ENCODE data around the gene BMPER.

Gene BMPER

DNA sequence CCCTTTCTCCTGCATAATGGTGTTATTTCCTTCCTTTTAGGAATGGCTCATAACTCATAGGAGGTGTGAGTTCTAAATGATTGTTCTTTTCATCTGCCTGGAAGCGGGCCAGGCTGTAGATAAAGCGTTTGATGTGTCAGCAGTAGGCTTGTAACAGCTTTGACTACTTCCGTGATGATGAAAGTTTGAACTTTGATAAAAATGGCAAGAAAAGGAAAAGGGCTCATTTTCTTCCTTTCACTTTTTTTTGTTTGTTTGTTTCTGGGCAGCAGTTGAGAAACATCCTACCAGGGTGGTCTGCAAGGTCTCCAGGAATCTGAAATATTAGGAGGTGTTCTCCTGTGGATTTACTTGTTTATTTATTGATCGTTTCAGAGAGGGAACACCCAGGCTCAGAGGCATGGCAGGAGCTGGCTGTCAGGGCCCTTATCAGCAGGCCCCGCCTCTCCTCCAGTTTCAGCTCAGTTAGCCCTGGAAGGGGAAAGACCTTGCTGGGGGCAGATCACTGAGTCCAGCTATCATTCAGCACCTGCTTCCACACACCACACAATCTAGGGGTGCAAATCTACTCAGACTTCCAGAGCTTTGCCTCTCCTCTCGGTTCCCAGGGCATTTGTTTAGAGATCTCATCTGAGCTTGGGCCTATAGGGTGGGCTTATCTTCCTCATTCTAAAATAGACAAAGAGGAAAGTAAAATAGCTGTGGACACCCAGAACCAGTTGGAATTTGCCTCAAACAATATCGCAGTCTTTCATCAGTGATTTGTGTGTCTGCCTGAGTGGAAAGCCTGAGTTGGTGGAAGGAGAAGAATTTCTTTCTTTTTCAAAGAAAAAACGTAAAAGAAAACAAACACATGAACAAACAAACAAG lies 130.9 kb downstream of the BMPER start:
- in situ Hi-C loops (cut with HindIII; ENCODE audit: low sequenced_read_pairs): no loop called here
- DNase-seq (ENCODE audit: low read depth): no peak
- no peak overlapping the region for H3K4me3 ChIP-seq (ENCODE audit: low read depth, low read length)
- TF ChIP-seq, protein P1, sequence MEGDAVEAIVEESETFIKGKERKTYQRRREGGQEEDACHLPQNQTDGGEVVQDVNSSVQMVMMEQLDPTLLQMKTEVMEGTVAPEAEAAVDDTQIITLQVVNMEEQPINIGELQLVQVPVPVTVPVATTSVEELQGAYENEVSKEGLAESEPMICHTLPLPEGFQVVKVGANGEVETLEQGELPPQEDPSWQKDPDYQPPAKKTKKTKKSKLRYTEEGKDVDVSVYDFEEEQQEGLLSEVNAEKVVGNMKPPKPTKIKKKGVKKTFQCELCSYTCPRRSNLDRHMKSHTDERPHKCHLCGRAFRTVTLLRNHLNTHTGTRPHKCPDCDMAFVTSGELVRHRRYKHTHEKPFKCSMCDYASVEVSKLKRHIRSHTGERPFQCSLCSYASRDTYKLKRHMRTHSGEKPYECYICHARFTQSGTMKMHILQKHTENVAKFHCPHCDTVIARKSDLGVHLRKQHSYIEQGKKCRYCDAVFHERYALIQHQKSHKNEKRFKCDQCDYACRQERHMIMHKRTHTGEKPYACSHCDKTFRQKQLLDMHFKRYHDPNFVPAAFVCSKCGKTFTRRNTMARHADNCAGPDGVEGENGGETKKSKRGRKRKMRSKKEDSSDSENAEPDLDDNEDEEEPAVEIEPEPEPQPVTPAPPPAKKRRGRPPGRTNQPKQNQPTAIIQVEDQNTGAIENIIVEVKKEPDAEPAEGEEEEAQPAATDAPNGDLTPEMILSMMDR (IDR thresholded peaks at IDR 0.05; ENCODE audit: low read depth, low read length, missing control alignments): no peak

DNA sequence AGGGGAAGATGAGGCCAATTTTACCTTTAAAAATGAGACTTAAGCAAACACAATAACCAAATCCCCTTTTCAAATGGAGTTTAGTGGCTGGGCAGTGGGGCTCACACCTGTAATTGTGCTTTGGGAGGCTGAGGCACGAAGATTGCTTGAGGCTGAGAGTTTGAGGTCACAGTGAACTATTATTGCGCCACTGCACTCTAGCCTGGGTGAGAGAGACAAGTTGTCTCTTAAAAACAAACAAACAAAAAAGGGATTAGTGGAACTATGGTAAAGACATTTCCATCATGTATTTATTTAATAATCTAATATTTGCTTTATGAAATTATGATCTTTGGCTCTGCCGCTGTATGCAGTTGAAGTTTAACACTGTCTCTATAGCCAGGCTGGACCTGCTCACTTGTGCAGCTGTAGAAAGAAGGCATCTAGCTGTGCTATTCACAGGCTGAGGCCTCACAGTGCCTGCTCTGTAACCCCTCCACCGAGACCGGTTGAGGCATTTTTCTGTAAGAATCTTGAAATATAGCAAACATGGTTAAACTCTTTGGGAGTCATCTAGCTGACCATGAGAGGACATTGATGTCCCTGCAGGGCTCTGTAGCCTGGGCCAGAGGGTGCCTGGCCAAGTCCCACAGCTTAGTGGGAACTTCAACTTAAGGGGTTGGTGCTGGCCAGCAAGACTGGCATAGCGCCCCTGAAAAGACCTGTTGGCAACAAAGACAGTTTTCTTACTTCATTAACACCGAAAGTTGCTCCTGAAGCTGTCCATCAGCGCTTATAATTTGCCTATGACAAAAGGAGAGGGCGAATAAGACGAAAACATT lies 131.8 kb downstream of the BMPER start:
- TF ChIP-seq, protein P1 (IDR thresholded peaks at IDR 0.05; ENCODE audit: low read depth, low read length, missing control alignments): no peak
- H3K4me3 ChIP-seq (ENCODE audit: low read depth, low read length): no peak overlapping the region
- in situ Hi-C loops (cut with HindIII; ENCODE audit: low sequenced_read_pairs): no loop called here
- no peak for DNase-seq (ENCODE audit: low read depth)

DNA sequence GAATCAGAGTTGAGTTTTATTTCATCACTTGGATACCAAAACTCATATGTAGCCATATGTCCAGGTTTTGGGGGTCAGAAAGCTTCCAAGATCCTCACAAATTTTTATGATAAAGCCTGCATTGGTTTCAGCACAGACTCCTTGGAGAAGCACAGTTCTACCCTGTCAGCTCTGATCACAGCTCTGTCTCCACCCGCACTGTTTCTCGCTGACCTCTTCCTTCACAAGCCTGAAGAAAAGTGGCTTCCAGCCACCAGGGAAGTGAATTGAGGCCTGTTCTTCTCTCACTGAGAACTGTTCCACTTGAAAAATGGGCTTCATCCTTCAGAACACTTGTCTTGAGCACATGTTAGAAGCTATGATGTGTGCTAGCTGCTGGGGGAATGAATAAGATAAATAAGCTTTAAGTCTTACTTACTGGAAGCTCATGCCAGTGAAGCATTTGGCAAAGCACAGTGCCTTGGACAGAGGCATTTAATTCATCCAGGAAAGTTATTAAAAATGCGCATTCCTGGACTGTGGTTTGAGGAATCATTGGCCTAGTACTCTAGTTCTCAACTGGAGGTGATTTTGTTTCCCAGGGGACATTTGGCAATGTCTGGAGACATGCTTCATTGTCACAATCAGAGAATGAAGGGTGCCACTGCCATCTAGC lies 133.6 kb downstream of the BMPER start:
- peak; percentile 26 for DNase-seq (ENCODE audit: low read depth)
- in situ Hi-C loops (cut with HindIII; ENCODE audit: low sequenced_read_pairs): no loop called here
- TF ChIP-seq, protein P1 (IDR thresholded peaks at IDR 0.05; ENCODE audit: low read depth, low read length, missing control alignments): no peak
- no peak overlapping the region for H3K4me3 ChIP-seq (ENCODE audit: low read depth, low read length)

DNA sequence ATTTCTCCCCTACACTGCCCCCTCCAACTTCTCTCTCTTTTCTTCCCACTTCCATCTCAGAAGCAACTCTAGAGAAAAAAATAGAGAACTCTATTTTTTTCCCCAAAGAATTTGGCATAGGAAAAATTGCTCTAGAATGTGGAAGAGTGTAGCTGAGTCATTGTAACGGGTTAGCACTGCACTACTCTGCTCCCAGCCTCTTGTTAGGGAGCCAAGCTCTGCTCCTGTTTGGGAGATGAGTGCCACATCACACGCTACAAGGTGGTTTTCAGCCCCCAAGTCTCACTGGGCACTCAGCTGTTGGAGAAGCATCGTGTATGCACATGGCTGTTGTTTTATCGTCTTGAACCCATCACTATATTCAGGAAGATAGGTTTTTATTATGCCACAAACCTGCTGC lies 136.4 kb downstream of the BMPER start:
- no peak for DNase-seq (ENCODE audit: low read depth)
- TF ChIP-seq, protein P1 (IDR thresholded peaks at IDR 0.05; ENCODE audit: low read depth, low read length, missing control alignments): no peak
- H3K4me3 ChIP-seq (ENCODE audit: low read depth, low read length): no peak overlapping the region
- in situ Hi-C loops (cut with HindIII; ENCODE audit: low sequenced_read_pairs): no loop called here

DNA sequence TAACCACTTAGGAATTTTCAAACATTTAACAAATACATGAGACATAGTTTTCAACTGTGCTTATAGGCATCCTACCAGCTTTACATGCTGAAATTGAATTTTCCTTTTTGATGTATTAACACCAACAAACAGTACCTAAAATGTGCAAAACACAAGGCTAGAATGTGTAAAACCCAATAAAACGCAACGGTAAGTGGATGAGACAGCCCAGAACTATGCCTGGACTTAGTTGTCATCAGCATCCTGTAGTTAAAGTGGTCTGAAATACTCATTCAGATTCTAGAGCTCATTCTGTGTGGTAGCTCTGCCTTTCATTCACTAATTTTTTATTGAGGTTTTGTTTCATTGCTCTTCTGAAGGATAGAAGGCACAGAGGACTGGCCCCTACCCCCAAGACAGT lies 137.1 kb downstream of the BMPER start:
- in situ Hi-C loops (cut with HindIII; ENCODE audit: low sequenced_read_pairs): no loop called here
- DNase-seq (ENCODE audit: low read depth): no peak
- TF ChIP-seq, protein P1 (IDR thresholded peaks at IDR 0.05; ENCODE audit: low read depth, low read length, missing control alignments): no peak
- no peak overlapping the region for H3K4me3 ChIP-seq (ENCODE audit: low read depth, low read length)

Measured in astrocyte of the cerebellum (primary cell).